ENCODE measurements around the gene ADCY1.

The ADCY1 gene

DNA sequence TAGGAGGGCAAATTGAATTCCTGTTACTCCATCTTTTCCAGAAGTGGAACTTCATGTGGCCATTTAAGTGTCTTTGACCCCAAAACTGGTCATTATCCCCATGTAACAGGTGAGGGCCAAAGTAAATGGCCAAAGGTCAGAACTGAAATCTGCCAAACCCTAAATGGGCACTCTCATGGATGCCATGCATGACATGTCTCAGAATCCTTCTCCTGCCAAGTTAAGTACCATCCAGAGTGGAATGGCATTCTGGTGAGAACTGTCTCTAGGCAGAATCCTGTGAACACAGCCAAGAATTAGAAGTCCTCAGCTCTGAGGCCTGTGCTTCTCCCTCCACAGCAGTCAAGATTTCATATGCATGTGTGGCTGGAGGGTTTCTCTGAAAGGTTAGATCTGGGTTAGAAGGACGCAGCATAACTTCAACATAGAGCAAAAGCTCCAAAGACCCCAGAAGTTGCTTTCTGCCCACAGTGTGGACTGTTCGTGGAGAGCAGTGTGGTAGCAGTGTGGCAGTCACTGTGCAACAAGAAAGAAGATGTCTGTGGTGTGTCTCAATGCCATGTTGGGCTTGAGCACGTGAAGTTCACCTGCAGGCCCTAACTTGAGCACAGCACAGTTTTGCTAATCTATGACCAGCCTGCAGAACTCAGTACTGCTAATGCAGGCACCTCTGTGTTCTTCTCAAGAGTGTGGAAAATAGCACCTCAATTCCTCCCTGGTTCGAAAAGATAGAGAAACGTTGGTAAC lies 121.3 kb downstream of the ADCY1 start:
- DNase-seq (ENCODE audit: low read depth, low spot score): no peak
- POLR2A ChIA-PET: no interaction called here
- TF ChIP-seq CTCF (IDR thresholded peaks at IDR 0.05; ENCODE audit: insufficient read depth, low read length, missing control alignments): no peak
- CTCF ChIA-PET: no interaction called here
- H3K4me3 ChIP-seq (ENCODE audit: low read depth, low read length): no peak overlapping the region

GRCh38 chr7:45696476-45696875 lies 122.3 kb downstream of the ADCY1 start:
- TF ChIP-seq CTCF (IDR thresholded peaks at IDR 0.05; ENCODE audit: insufficient read depth, low read length, missing control alignments): no peak
- CTCF ChIA-PET: no interaction called here
- no peak overlapping the region for H3K4me3 ChIP-seq (ENCODE audit: low read depth, low read length)
- POLR2A ChIA-PET: no interaction called here
- DNase-seq (ENCODE audit: low read depth, low spot score): no peak

GRCh38 chr7:45697576-45698136 lies 123.5 kb downstream of the ADCY1 start:
- no peak for TF ChIP-seq CTCF (IDR thresholded peaks at IDR 0.05; ENCODE audit: insufficient read depth, low read length, missing control alignments)
- ChIA-PET POLR2A (no interaction called here), CTCF (interaction anchor here (1.1 kb wide), 1 partner anchor 10 kb away, joined by 3 read pairs; no protein-coding TSS in a partner anchor)
- no peak for DNase-seq (ENCODE audit: low read depth, low spot score)
- no peak overlapping the region for H3K4me3 ChIP-seq (ENCODE audit: low read depth, low read length)

GRCh38 chr7:45698303-45699014 lies 124.3 kb downstream of the ADCY1 start:
- TF ChIP-seq CTCF (IDR thresholded peaks at IDR 0.05; ENCODE audit: insufficient read depth, low read length, missing control alignments): no peak
- ChIA-PET POLR2A (no interaction called here), CTCF (no interaction called here)
- no peak for DNase-seq (ENCODE audit: low read depth, low spot score)
- H3K4me3 ChIP-seq (ENCODE audit: low read depth, low read length): no peak overlapping the region

DNA sequence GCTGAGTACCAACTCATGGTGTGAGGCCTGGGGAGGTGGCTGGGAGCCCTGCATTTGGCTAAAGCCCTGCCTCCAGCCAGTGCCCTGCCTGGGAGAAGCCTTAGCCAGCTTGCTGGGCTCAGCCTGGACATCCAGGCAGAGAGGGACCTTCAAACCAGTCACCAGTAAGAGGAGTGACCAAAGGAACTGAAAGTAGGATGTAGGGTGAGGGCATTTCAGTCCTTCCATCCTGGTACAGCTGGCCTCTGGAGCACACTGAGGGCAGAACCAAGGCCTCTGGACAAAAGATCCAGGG lies 124.8 kb downstream of the ADCY1 start:
- CTCF ChIA-PET: no interaction called here

More for the DNA sequence above, 124.8 kb downstream of the ADCY1 start:
- no peak for DNase-seq (ENCODE audit: low read depth, low spot score)
- TF ChIP-seq CTCF (IDR thresholded peaks at IDR 0.05; ENCODE audit: insufficient read depth, low read length, missing control alignments): no peak
- POLR2A ChIA-PET: no interaction called here
- no peak overlapping the region for H3K4me3 ChIP-seq (ENCODE audit: low read depth, low read length)

All from AG04449 (cell line).